ENCODE measurements around the gene GFPT1.

Gene GFPT1

GRCh38 chr2:69311024-69311416, 76.0 kb downstream of the GFPT1 start:
- no peak for DNase-seq

- no peak for DNase-seq
Measured at GRCh38 chr2:69310111-69311023, 76.7 kb downstream of the GFPT1 start.

GRCh38 chr2:69309351-69310110, 77.5 kb downstream of the GFPT1 start:
- peak; percentile 10 for DNase-seq

- DNase-seq, result no peak
Measured at GRCh38 chr2:69308338-69308737, 78.7 kb downstream of the GFPT1 start.

GRCh38 chr2:69307579-69308064, 79.4 kb downstream of the GFPT1 start:
- DNase-seq, result no peak

- peak; percentile 59 for DNase-seq
Measured at GRCh38 chr2:69306822-69307578, 80.0 kb downstream of the GFPT1 start.

- DNase-seq, result no peak
Measured at GRCh38 chr2:69306393-69306821, 80.6 kb downstream of the GFPT1 start.

- DNase-seq, result no peak
Measured at GRCh38 chr2:69305712-69306392, 81.2 kb downstream of the GFPT1 start.

- DNase-seq, result no peak
Measured at GRCh38 chr2:69305166-69305565, 81.9 kb downstream of the GFPT1 start.

- no peak for DNase-seq
Measured at GRCh38 chr2:69304656-69305055, 82.4 kb downstream of the GFPT1 start.

- no peak for DNase-seq
Measured at GRCh38 chr2:69300650-69301049, 86.4 kb downstream of the GFPT1 start.

- no peak for DNase-seq
Measured at GRCh38 chr2:69299772-69300516, 87.1 kb downstream of the GFPT1 start.

GRCh38 chr2:69298862-69299261, 88.2 kb downstream of the GFPT1 start:
- DNase-seq, result no peak

GRCh38 chr2:69298261-69298660, 88.8 kb downstream of the GFPT1 start:
- DNase-seq, result no peak

GRCh38 chr2:69297216-69297615, 89.8 kb downstream of the GFPT1 start:
- DNase-seq, result no peak

GRCh38 chr2:69296421-69296820, 90.6 kb downstream of the GFPT1 start:
- no peak for DNase-seq

- no peak for DNase-seq
Measured at GRCh38 chr2:69292256-69292655, 94.8 kb downstream of the GFPT1 start.

- no peak for DNase-seq
Measured at GRCh38 chr2:69291721-69292120, 95.3 kb downstream of the GFPT1 start.

GRCh38 chr2:69291004-69291650, 95.9 kb downstream of the GFPT1 start:
- no peak for DNase-seq

GRCh38 chr2:69288429-69288828, 98.6 kb downstream of the GFPT1 start:
- no peak for DNase-seq

- DNase-seq, result no peak
Measured at GRCh38 chr2:69287544-69287943, 99.5 kb downstream of the GFPT1 start.

Data from CD4-positive, alpha-beta T cell treated with Interleukin-12 subunit alpha and Interleukin-12 subunit beta, for 1 hour (primary cell).